Tibial nerve (tissue), 4 donors: ENCODE measurements around the gene TACR2.

ENCODE experiments used
- CTCF ChIP-seq, 5 experiments: fragments of 200-600 bp in 3 of 5; fragments of 450-650 bp in 2 of 5; sonication (generic) in 3 of 5; IDR thresholded peaks; one replicate each; pipeline ENCODE4 v1.5.1; 2016 to 2019; ENCODE audit warnings: antibody characterized with exemption in 5 of 5, mild to moderate bottlenecking in 3 of 5, moderate library complexity in 2 of 5
- EP300 ChIP-seq, 2 donors: sonication (generic); formaldehyde crosslinking; IDR thresholded peaks; one replicate each; pipeline ENCODE4 v1.6.1; 2017; ENCODE audit warnings: antibody characterized with exemption in 2 of 2, mild to moderate bottlenecking in 1 of 2

GRCh38 chr10:69382382-69383117 is 34.2 kb downstream of the TACR2 start:
- TF ChIP-seq CTCF (IDR thresholded peaks at IDR 0.05), result no peak
- no peak for TF ChIP-seq EP300 (IDR thresholded peaks at IDR 0.05)
